DND-41 (cell line): ENCODE data around the gene TWIST2.

ENCODE experiments used
- CTCF ChIP-seq: IDR thresholded peaks from 2 replicates; pipeline ENCODE4 v1.5.1; 2012; ENCODE audit warnings: borderline replicate concordance, low read length, moderate library complexity, mild to moderate bottlenecking; ENCODE audit not compliant: poor library complexity, severe bottlenecking; ENCODE audit errors: extremely low read depth
- EZH2 ChIP-seq: IDR thresholded peaks from 3 replicates; pipeline ENCODE4 v1.6.1; 2012; ENCODE audit warnings: borderline replicate concordance, low read depth, mild to moderate bottlenecking, moderate library complexity, low read length, inconsistent platforms; ENCODE audit not compliant: severe bottlenecking

GRCh38 chr2:238906936-238907716 lies 59.2 kb downstream of the TWIST2 start:
- TF ChIP-seq CTCF (no peak), EZH2 (no peak)
